Skeletal muscle tissue (tissue), 4 donors: ENCODE data around the gene CNTNAP4. TPM values are rescaled to one million over a fixed set of nuclear protein-coding genes. Genes with fewer than 3 reads are reported as not detected.

ENCODE experiments used
- H3K27ac ChIP-seq: one replicate; pipeline ENCODE4 v1.7.0; 2013; ENCODE audit warnings: mild to moderate bottlenecking, low read depth, low read length, inconsistent platforms
- H3K27me3 ChIP-seq, 3 donors: one replicate each; pipeline ENCODE4 v1.7.0; 2013; ENCODE audit warnings: low read length in 3 of 3; ENCODE audit not compliant: control insufficient read depth in 3 of 3, insufficient read depth in 3 of 3
- H3K36me3 ChIP-seq, 3 donors: one replicate each; pipeline ENCODE4 v1.7.0; 2013; ENCODE audit warnings: low read length in 3 of 3; ENCODE audit not compliant: control insufficient read depth in 3 of 3, insufficient read depth in 3 of 3
- H3K4me1 ChIP-seq, 3 donors: one replicate each; pipeline ENCODE4 v1.7.0; 2013; ENCODE audit warnings: low read length in 3 of 3, mild to moderate bottlenecking in 3 of 3; ENCODE audit not compliant: control insufficient read depth in 3 of 3, insufficient read depth in 3 of 3
- H3K4me3 ChIP-seq, 3 donors: one replicate each; pipeline ENCODE4 v1.7.0; 2013; ENCODE audit warnings: low read length in 3 of 3
- H3K9ac ChIP-seq, 3 donors: one replicate each; pipeline ENCODE4 v1.7.0; 2013; ENCODE audit warnings: low read length in 3 of 3, mild to moderate bottlenecking in 3 of 3, moderate library complexity in 2 of 3, low read depth in 1 of 3
- H3K9me3 ChIP-seq, 3 donors: one replicate each; pipeline ENCODE4 v1.7.0; 2013; ENCODE audit warnings: low read length in 3 of 3; ENCODE audit not compliant: control insufficient read depth in 3 of 3
- total RNA-seq: library from RNA; depleted of rRNA; stranded (reverse); fragments of >200 nt; gene quantifications from one replicate; pipeline ENCODE4 v1.2.3, GENCODE V29; 2014
- donor health status: Osteomylitis.

CNTNAP4 gene
- total RNA-seq, 1 donor from 2014 or later = 15.1 TPM

GRCh38 chr16:76346210-76346609, 69.0 kb downstream of the CNTNAP4 start:
- no peaks in the 10 kb centered on the region for H3K9me3 ChIP-seq
- H3K36me3 ChIP-seq = no peaks in the 10 kb centered on the region
- H3K27ac ChIP-seq = no peak overlapping the region
- H3K9ac ChIP-seq = no peak overlapping the region
- H3K4me1 ChIP-seq = no peaks in the 10 kb centered on the region
- H3K27me3 ChIP-seq = no peaks in the 10 kb centered on the region
- H3K4me3 ChIP-seq = no peak overlapping the region

- no peaks in the 10 kb centered on the region for H3K27me3 ChIP-seq
- no peaks in the 10 kb centered on the region for H3K9me3 ChIP-seq
- no peak overlapping the region for H3K27ac ChIP-seq
- H3K36me3 ChIP-seq = no peaks in the 10 kb centered on the region
- no peaks in the 10 kb centered on the region for H3K4me1 ChIP-seq
- H3K4me3 ChIP-seq = no peak overlapping the region
- no peak overlapping the region for H3K9ac ChIP-seq
Measured at GRCh38 chr16:76351441-76351840, 74.2 kb downstream of the CNTNAP4 start.

GRCh38 chr16:76360404-76360803, 83.2 kb downstream of the CNTNAP4 start:
- no peaks in the 10 kb centered on the region for H3K27me3 ChIP-seq
- H3K4me3 ChIP-seq = no peak overlapping the region
- no peaks in the 10 kb centered on the region for H3K36me3 ChIP-seq
- no peaks in the 10 kb centered on the region for H3K9me3 ChIP-seq
- no peak overlapping the region for H3K27ac ChIP-seq
- H3K9ac ChIP-seq = no peak overlapping the region
- no peaks in the 10 kb centered on the region for H3K4me1 ChIP-seq

- H3K9ac ChIP-seq = no peak overlapping the region
- no peak overlapping the region for H3K4me3 ChIP-seq
- H3K27me3 ChIP-seq = no peaks in the 10 kb centered on the region
- H3K27ac ChIP-seq = no peak overlapping the region
- H3K4me1 ChIP-seq = no peaks in the 10 kb centered on the region
- H3K36me3 ChIP-seq = no peaks in the 10 kb centered on the region
- H3K9me3 ChIP-seq = no peaks in the 10 kb centered on the region
Measured at GRCh38 chr16:76370344-76370743, 93.1 kb downstream of the CNTNAP4 start.

GRCh38 chr16:76371441-76371840, 94.2 kb downstream of the CNTNAP4 start:
- H3K27ac ChIP-seq = no peak overlapping the region

GRCh38 chr16:76373998-76374397, 96.8 kb downstream of the CNTNAP4 start:
- no peaks in the 10 kb centered on the region for H3K36me3 ChIP-seq
- H3K9ac ChIP-seq = no peak overlapping the region
- H3K27ac ChIP-seq = no peak overlapping the region
- H3K27me3 ChIP-seq = no peaks in the 10 kb centered on the region
- H3K9me3 ChIP-seq = no peaks in the 10 kb centered on the region
- H3K4me3 ChIP-seq = no peak overlapping the region
- no peaks in the 10 kb centered on the region for H3K4me1 ChIP-seq

More at GRCh38 chr16:76371441-76371840, 94.2 kb downstream of the CNTNAP4 start:
- Histone ChIP-seq H3K36me3 (no peaks in the 10 kb centered on the region), H3K9me3 (no peaks in the 10 kb centered on the region), H3K9ac (no peak overlapping the region), H3K4me3 (no peak overlapping the region), H3K4me1 (no peaks in the 10 kb centered on the region), H3K27me3 (no peaks in the 10 kb centered on the region)

- Histone ChIP-seq H3K27ac (no peak overlapping the region), H3K9ac (no peak overlapping the region)
Measured at GRCh38 chr16:76376988-76377387, 99.8 kb downstream of the CNTNAP4 start.

GRCh38 chr16:76378020-76378419, 100.8 kb downstream of the CNTNAP4 start:
- Histone ChIP-seq H3K4me3 (no peak overlapping the region), H3K9ac (no peak overlapping the region), H3K9me3 (no peaks in the 10 kb centered on the region), H3K4me1 (no peaks in the 10 kb centered on the region), H3K27ac (no peak overlapping the region), H3K36me3 (no peaks in the 10 kb centered on the region), H3K27me3 (no peaks in the 10 kb centered on the region)

More at GRCh38 chr16:76376988-76377387, 99.8 kb downstream of the CNTNAP4 start:
- Histone ChIP-seq H3K4me1 (no peaks in the 10 kb centered on the region), H3K36me3 (no peaks in the 10 kb centered on the region), H3K27me3 (no peaks in the 10 kb centered on the region), H3K9me3 (no peaks in the 10 kb centered on the region), H3K4me3 (no peak overlapping the region)

GRCh38 chr16:76381096-76381495, 103.9 kb downstream of the CNTNAP4 start:
- no peaks in the 10 kb centered on the region for H3K36me3 ChIP-seq
- H3K4me1 ChIP-seq = no peaks in the 10 kb centered on the region
- H3K27me3 ChIP-seq = no peaks in the 10 kb centered on the region
- no peak overlapping the region for H3K27ac ChIP-seq
- H3K9me3 ChIP-seq = no peaks in the 10 kb centered on the region
- no peak overlapping the region for H3K4me3 ChIP-seq
- H3K9ac ChIP-seq = no peak overlapping the region

GRCh38 chr16:76385601-76386230, 108.5 kb downstream of the CNTNAP4 start:
- Histone ChIP-seq H3K27ac (no peak overlapping the region), H3K9ac (no peak overlapping the region), H3K4me1 (no peaks in the 10 kb centered on the region), H3K4me3 (no peak overlapping the region), H3K27me3 (no peaks in the 10 kb centered on the region), H3K9me3 (no peaks in the 10 kb centered on the region), H3K36me3 (no peaks in the 10 kb centered on the region)
